Measurements from ENCODE around the gene LRCH1.

DNA sequence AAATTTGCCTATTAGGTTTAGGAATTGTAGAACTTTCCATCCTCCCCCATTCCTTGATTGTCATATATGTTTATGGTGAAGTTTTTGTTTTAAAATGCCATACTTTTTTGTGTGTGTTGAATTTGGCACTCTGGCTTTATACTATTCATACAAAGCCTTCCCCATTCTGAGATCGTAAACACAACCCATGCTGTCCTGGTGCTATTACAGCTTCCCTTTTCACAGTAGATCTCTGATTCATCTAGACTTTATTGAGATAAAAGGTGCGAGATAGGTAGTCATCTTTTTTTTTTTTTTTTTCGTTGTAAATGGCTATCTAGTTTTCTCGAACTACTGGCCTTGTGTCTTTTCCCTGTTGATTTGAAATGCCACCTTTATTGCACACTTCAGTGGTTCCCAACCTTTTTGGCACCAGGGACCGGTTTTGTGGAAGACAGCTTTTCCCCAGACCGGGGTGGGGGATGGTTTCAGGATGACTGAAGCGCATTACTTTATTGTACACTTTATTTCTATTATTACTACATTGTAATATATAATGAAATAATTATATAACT is 94.6 kb downstream of the LRCH1 start:
- no peak for TF ChIP-seq EZH2 (IDR thresholded peaks at IDR 0.05; ENCODE audit: low read length, missing control alignments)
- TF ChIP-seq, protein P1, sequence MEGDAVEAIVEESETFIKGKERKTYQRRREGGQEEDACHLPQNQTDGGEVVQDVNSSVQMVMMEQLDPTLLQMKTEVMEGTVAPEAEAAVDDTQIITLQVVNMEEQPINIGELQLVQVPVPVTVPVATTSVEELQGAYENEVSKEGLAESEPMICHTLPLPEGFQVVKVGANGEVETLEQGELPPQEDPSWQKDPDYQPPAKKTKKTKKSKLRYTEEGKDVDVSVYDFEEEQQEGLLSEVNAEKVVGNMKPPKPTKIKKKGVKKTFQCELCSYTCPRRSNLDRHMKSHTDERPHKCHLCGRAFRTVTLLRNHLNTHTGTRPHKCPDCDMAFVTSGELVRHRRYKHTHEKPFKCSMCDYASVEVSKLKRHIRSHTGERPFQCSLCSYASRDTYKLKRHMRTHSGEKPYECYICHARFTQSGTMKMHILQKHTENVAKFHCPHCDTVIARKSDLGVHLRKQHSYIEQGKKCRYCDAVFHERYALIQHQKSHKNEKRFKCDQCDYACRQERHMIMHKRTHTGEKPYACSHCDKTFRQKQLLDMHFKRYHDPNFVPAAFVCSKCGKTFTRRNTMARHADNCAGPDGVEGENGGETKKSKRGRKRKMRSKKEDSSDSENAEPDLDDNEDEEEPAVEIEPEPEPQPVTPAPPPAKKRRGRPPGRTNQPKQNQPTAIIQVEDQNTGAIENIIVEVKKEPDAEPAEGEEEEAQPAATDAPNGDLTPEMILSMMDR (conservative IDR thresholded peaks at IDR 0.05 in 1 of 2, IDR thresholded peaks at IDR 0.05 in 1 of 2; ENCODE audit: low read depth in 1 of 2, low read length in 2 of 2) = no peak

Measured in fibroblast of lung (primary cell).